Measurements from ENCODE around the gene APELA. TPM values are rescaled to one million over a fixed set of nuclear protein-coding genes. Genes with fewer than 3 reads are reported as not detected.

APELA gene, protein sequence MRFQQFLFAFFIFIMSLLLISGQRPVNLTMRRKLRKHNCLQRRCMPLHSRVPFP
- 0.21 TPM for polyA plus RNA-seq (2012; ENCODE audit: low read depth, missing spikeins)

DNA sequence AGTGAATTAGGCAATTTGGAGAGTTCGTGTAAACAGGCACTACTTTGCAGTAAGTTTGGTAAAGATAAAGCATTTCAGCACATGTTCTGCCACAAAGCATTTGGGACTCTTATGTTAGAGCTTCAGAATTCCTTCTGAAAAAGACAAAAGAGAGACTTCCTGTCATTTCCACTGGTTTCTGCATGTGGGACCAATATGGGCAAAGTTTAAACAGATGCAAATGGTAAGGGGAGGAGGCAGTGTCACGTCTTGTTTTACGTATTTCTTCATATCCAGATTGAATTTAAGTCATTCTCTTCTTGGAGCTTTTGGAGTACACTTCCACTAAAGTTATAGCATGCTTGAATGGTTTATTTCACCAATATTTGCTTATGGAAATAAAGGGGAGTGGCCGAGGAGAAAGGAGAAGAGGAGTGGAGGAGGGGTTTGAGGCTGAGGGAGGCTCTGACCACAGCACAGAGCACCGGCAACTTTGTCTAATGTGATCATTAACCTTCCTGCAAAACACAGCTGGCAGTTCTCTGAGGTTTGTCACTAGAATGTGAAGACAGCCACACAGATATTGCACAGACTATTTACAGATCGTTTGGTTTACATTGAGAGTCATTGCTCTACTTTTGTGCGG lies at the start of gene APELA:
Gene APELA, plus strand, starts transcription at position 479 of the 625 bp plus-strand sequence. CDS start 154 bp downstream, outside the sequence.
- DNase-seq (ENCODE audit: insufficient read length, low spot score), result no peak
- peak; percentile 64 for FAIRE-seq
- TF ChIP-seq POU2F2 (IDR thresholded peaks at IDR 0.05; ENCODE audit: low read depth, low read length) (no peak), POLR2AphosphoS5 (IDR thresholded peaks at IDR 0.05; ENCODE audit: low read depth, low read length) (no peak), TAF1 (IDR thresholded peaks at IDR 0.05; ENCODE audit: low read depth, low read length) (no peak), SPI1 (IDR thresholded peaks at IDR 0.05; ENCODE audit: low read depth, low read length) (no peak), POLR2A (IDR thresholded peaks at IDR 0.05; ENCODE audit: low read depth, low read length) (no peak), PAX5 (IDR thresholded peaks at IDR 0.05; ENCODE audit: insufficient read depth, low read length, severe bottlenecking) (no peak)

DNA sequence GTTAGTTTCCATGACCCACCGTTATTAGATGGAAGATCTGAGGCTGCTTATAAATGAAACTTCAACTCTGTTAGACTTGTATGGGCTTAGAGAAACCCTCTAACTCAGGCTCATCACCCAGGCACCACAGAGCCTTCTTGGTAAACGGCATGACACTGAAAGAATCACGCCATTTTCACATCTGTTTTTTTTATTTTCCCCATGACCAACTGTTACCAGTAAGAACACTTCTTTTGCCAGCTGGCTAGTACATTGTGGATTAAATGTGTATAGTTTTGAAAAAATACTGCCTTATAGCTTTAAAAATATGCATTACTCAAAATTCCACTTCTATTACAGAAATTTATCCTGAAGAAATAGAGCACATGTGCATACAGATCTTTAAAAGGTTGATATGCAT lies 48.0 kb upstream of the APELA start:
- no peak for TF ChIP-seq POU2F2 (IDR thresholded peaks at IDR 0.05; ENCODE audit: low read depth, low read length)
- TF ChIP-seq POLR2A (IDR thresholded peaks at IDR 0.05; ENCODE audit: low read depth, low read length), result no peak
- no peak for TF ChIP-seq POLR2AphosphoS5 (IDR thresholded peaks at IDR 0.05; ENCODE audit: low read depth, low read length)
- TF ChIP-seq TAF1 (IDR thresholded peaks at IDR 0.05; ENCODE audit: low read depth, low read length), result no peak
- no peak for TF ChIP-seq SPI1 (IDR thresholded peaks at IDR 0.05; ENCODE audit: low read depth, low read length)
- TF ChIP-seq PAX5 (IDR thresholded peaks at IDR 0.05; ENCODE audit: insufficient read depth, low read length, severe bottlenecking), result no peak
- FAIRE-seq, result no peak
- no peak for DNase-seq (ENCODE audit: insufficient read length, low spot score)

DNA sequence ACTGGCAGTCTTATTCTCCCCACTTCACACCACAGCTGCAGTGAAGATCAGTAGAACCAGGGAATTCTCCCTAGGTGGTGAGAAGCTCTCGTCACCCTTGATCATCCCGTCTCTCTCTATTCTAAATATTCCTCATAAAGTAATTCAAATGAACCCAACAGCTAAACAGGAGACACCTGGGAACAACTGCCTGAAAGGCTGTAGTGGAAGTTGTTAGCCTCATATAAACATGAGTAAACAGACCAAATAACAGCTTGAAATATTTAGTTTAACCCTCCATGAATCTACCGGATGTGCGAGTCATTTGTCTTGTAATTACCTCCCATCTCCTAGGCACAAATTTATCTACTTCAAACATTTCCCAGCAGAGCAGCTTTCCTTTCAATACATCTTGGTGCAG lies 30.4 kb upstream of the APELA start:
- no peak for FAIRE-seq
- TF ChIP-seq POLR2AphosphoS5 (IDR thresholded peaks at IDR 0.05; ENCODE audit: low read depth, low read length) (no peak), SPI1 (IDR thresholded peaks at IDR 0.05; ENCODE audit: low read depth, low read length) (no peak), TAF1 (IDR thresholded peaks at IDR 0.05; ENCODE audit: low read depth, low read length) (no peak), POLR2A (IDR thresholded peaks at IDR 0.05; ENCODE audit: low read depth, low read length) (no peak), PAX5 (IDR thresholded peaks at IDR 0.05; ENCODE audit: insufficient read depth, low read length, severe bottlenecking) (no peak), POU2F2 (IDR thresholded peaks at IDR 0.05; ENCODE audit: low read depth, low read length) (no peak)
- DNase-seq (ENCODE audit: insufficient read length, low spot score), result no peak

- no peak for TF ChIP-seq PAX5 (IDR thresholded peaks at IDR 0.05; ENCODE audit: insufficient read depth, low read length, severe bottlenecking)
- no peak for TF ChIP-seq TAF1 (IDR thresholded peaks at IDR 0.05; ENCODE audit: low read depth, low read length)
- no peak for TF ChIP-seq POU2F2 (IDR thresholded peaks at IDR 0.05; ENCODE audit: low read depth, low read length)
- no peak for TF ChIP-seq SPI1 (IDR thresholded peaks at IDR 0.05; ENCODE audit: low read depth, low read length)
- TF ChIP-seq POLR2AphosphoS5 (IDR thresholded peaks at IDR 0.05; ENCODE audit: low read depth, low read length), result no peak
- no peak for TF ChIP-seq POLR2A (IDR thresholded peaks at IDR 0.05; ENCODE audit: low read depth, low read length)
- FAIRE-seq, result no peak
- no peak for DNase-seq (ENCODE audit: insufficient read length, low spot score)
Observed at GRCh38 chr4:164847016-164847415, 30.0 kb upstream of the APELA start.

DNA sequence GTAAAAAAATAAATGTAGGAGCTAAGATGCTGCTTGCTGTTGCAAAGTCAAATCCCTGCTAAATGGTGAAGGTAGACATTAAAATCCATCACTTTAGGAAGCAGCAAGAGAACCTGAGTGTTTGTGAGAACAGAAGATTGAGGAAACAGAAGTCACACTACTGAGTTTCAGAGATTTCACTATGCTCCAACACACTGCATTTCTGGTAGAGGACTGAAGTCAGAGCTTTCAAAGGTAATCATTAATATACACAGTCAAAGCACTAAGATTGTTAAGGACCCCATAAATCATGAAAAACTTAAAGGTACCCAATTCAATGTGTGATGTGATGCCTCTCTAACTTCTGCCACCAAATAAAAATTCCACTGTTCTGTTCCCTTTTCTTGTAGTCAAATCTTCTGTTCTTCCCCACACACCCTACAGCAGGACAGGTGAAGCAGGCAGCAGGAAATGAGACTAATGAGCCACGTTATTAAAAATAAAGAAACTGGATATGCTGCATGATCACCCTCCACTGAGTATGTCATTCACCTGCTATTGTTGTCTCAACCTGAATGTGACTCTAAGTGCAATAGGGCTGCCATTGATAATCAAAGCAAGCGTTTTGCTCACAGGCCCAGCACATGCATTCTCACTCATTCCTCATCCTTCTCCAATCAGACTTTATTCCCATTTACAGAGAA lies 28.9 kb upstream of the APELA start:
- DNase-seq (ENCODE audit: insufficient read length, low spot score) (no peak), FAIRE-seq (no peak)
- TF ChIP-seq PAX5 (IDR thresholded peaks at IDR 0.05; ENCODE audit: insufficient read depth, low read length, severe bottlenecking) (no peak), POU2F2 (IDR thresholded peaks at IDR 0.05; ENCODE audit: low read depth, low read length) (no peak), SPI1 (IDR thresholded peaks at IDR 0.05; ENCODE audit: low read depth, low read length) (no peak), POLR2AphosphoS5 (IDR thresholded peaks at IDR 0.05; ENCODE audit: low read depth, low read length) (no peak), TAF1 (IDR thresholded peaks at IDR 0.05; ENCODE audit: low read depth, low read length) (no peak), POLR2A (IDR thresholded peaks at IDR 0.05; ENCODE audit: low read depth, low read length) (no peak)

DNA sequence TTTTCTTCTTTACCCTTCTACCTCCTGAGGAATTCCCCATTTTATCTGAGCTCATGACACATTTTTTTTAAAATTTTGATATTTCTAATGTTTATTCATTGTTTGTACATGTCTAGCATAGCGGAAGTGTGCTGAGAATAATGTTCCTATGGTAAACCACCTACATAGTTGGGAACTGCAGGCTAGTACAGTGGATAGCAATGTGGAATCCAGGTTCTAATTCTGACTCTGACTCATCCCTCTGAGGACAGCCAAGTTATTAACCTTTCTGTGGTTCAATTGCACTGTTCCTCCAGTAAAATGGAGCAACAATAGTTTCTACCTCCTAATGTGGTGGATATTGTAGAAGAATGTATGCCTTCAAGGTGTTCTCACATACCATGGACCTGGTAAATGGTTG lies 20.6 kb upstream of the APELA start:
- TF ChIP-seq POLR2A (IDR thresholded peaks at IDR 0.05; ENCODE audit: low read depth, low read length), result no peak
- no peak for TF ChIP-seq TAF1 (IDR thresholded peaks at IDR 0.05; ENCODE audit: low read depth, low read length)
- TF ChIP-seq POU2F2 (IDR thresholded peaks at IDR 0.05; ENCODE audit: low read depth, low read length), result no peak
- TF ChIP-seq PAX5 (IDR thresholded peaks at IDR 0.05; ENCODE audit: insufficient read depth, low read length, severe bottlenecking), result no peak
- no peak for TF ChIP-seq SPI1 (IDR thresholded peaks at IDR 0.05; ENCODE audit: low read depth, low read length)
- no peak for TF ChIP-seq POLR2AphosphoS5 (IDR thresholded peaks at IDR 0.05; ENCODE audit: low read depth, low read length)
- FAIRE-seq (no peak), DNase-seq (ENCODE audit: insufficient read length, low spot score) (no peak)

GRCh38 chr4:164866817-164867490 lies 10.0 kb upstream of the APELA start:
- DNase-seq (ENCODE audit: insufficient read length, low spot score), result no peak
- TF ChIP-seq PAX5 (IDR thresholded peaks at IDR 0.05; ENCODE audit: insufficient read depth, low read length, severe bottlenecking) (no peak), POU2F2 (IDR thresholded peaks at IDR 0.05; ENCODE audit: low read depth, low read length) (no peak), POLR2A (IDR thresholded peaks at IDR 0.05; ENCODE audit: low read depth, low read length) (no peak), SPI1 (IDR thresholded peaks at IDR 0.05; ENCODE audit: low read depth, low read length) (no peak), POLR2AphosphoS5 (IDR thresholded peaks at IDR 0.05; ENCODE audit: low read depth, low read length) (no peak)
- no peak for FAIRE-seq

GRCh38 chr4:164871673-164872072 lies 5.3 kb upstream of the APELA start:
- TF ChIP-seq SPI1 (IDR thresholded peaks at IDR 0.05; ENCODE audit: low read depth, low read length) (no peak), POLR2AphosphoS5 (IDR thresholded peaks at IDR 0.05; ENCODE audit: low read depth, low read length) (no peak), POU2F2 (IDR thresholded peaks at IDR 0.05; ENCODE audit: low read depth, low read length) (no peak), POLR2A (IDR thresholded peaks at IDR 0.05; ENCODE audit: low read depth, low read length) (no peak), PAX5 (IDR thresholded peaks at IDR 0.05; ENCODE audit: insufficient read depth, low read length, severe bottlenecking) (no peak), TAF1 (IDR thresholded peaks at IDR 0.05; ENCODE audit: low read depth, low read length) (no peak)
- FAIRE-seq (peak; percentile 16), DNase-seq (ENCODE audit: insufficient read length, low spot score) (no peak)

GRCh38 chr4:164872481-164872880 lies 4.5 kb upstream of the APELA start:
- FAIRE-seq (no peak), DNase-seq (ENCODE audit: insufficient read length, low spot score) (no peak)
- TF ChIP-seq SPI1 (IDR thresholded peaks at IDR 0.05; ENCODE audit: low read depth, low read length) (no peak), POLR2A (IDR thresholded peaks at IDR 0.05; ENCODE audit: low read depth, low read length) (no peak), TAF1 (IDR thresholded peaks at IDR 0.05; ENCODE audit: low read depth, low read length) (no peak), PAX5 (IDR thresholded peaks at IDR 0.05; ENCODE audit: insufficient read depth, low read length, severe bottlenecking) (no peak), POLR2AphosphoS5 (IDR thresholded peaks at IDR 0.05; ENCODE audit: low read depth, low read length) (no peak), POU2F2 (IDR thresholded peaks at IDR 0.05; ENCODE audit: low read depth, low read length) (no peak)
